ENCODE measurements around the gene ANXA6. TPM values are rescaled to one million over a fixed set of nuclear protein-coding genes. Genes with fewer than 3 reads are reported as not detected.

ANXA6 gene
- total RNA-seq, 4 donors from 2014 or later, result 21.7 to 64.4 (median 49.5) TPM

DNA sequence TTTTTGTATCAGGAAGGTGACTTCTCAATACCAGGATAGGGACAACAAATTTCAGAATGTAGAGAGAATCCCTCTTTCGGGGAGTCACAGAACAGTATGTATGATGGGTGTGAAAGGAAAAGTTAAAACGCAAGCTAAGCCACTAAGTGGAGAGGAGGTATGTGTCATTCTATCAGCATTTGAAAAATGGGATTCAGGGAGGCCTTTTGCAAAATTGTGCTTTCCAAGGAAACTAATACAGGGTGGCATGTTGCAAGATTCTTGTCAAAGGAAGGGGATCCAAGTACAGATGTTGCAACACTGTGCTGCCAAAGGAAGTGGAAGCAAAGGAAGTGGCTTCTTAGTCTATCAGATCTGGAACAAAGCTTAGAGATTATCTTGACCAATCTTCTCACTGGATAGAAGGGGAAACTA lies 64.1 kb downstream of the ANXA6 start:
- H3K27ac ChIP-seq, result peak overlapping the region; percentile 75
- no peak for DNase-seq (ENCODE audit: low spot score in 2 of 2)
- 44% methylated on average over 2 of the region's 2 CpGs for WGBS
- TF ChIP-seq POLR2AphosphoS5 (IDR thresholded peaks at IDR 0.05), result peak; percentile 54 to 94 (median 91)
- no peak for TF ChIP-seq CTCF (IDR thresholded peaks at IDR 0.05)
- no peaks in the 10 kb centered on the region for H3K36me3 ChIP-seq
- H3K4me3 ChIP-seq, result no peak overlapping the region
- no peaks in the 10 kb centered on the region for H3K27me3 ChIP-seq
- no peaks in the 10 kb centered on the region for H3K9me3 ChIP-seq
- peaks cover 32% of the 10 kb centered on the region for H3K4me1 ChIP-seq

- TF ChIP-seq EP300 (IDR thresholded peaks at IDR 0.05) (no peak), POLR2A (IDR thresholded peaks at IDR 0.05) (no peak), POLR2AphosphoS5 (IDR thresholded peaks at IDR 0.05) (no peak), CTCF (IDR thresholded peaks at IDR 0.05) (no peak)
- 81% methylated on average over 2 of the region's 2 CpGs for WGBS
Measured at GRCh38 chr5:151092762-151093161, 64.8 kb downstream of the ANXA6 start.

GRCh38 chr5:151089726-151090125 lies 67.9 kb downstream of the ANXA6 start:
- no peaks in the 10 kb centered on the region for H3K27me3 ChIP-seq
- no peak for DNase-seq (ENCODE audit: low spot score in 2 of 2)
- no peak overlapping the region for H3K4me3 ChIP-seq
- no peak for TF ChIP-seq EP300 (IDR thresholded peaks at IDR 0.05)
- H3K4me1 ChIP-seq, result peaks cover 44% of the 10 kb centered on the region
- H3K9me3 ChIP-seq, result no peaks in the 10 kb centered on the region
- H3K27ac ChIP-seq, result no peak overlapping the region
- H3K36me3 ChIP-seq, result no peaks in the 10 kb centered on the region
- 88% methylated on average over 2 of the region's 2 CpGs for WGBS

More at GRCh38 chr5:151092762-151093161, 64.8 kb downstream of the ANXA6 start:
- H3K27me3 ChIP-seq, result no peaks in the 10 kb centered on the region
- DNase-seq (ENCODE audit: low spot score in 2 of 2), result no peak
- no peaks in the 10 kb centered on the region for H3K36me3 ChIP-seq
- H3K4me1 ChIP-seq, result peaks cover 32% of the 10 kb centered on the region
- H3K27ac ChIP-seq, result no peak overlapping the region
- no peak overlapping the region for H3K4me3 ChIP-seq
- H3K9me3 ChIP-seq, result no peaks in the 10 kb centered on the region

GRCh38 chr5:151088986-151089385 lies 68.6 kb downstream of the ANXA6 start:
- DNase-seq (ENCODE audit: low spot score in 2 of 2), result no peak
- TF ChIP-seq CTCF (IDR thresholded peaks at IDR 0.05) (no peak), EP300 (IDR thresholded peaks at IDR 0.05) (no peak), POLR2A (IDR thresholded peaks at IDR 0.05) (no peak), POLR2AphosphoS5 (IDR thresholded peaks at IDR 0.05) (no peak)
- Histone ChIP-seq H3K9me3 (no peaks in the 10 kb centered on the region), H3K27me3 (no peaks in the 10 kb centered on the region), H3K27ac (no peak overlapping the region), H3K36me3 (no peaks in the 10 kb centered on the region), H3K4me3 (no peak overlapping the region), H3K4me1 (peaks cover 40% of the 10 kb centered on the region)
- 90% methylated on average over 4 of the region's 4 CpGs for WGBS

DNA sequence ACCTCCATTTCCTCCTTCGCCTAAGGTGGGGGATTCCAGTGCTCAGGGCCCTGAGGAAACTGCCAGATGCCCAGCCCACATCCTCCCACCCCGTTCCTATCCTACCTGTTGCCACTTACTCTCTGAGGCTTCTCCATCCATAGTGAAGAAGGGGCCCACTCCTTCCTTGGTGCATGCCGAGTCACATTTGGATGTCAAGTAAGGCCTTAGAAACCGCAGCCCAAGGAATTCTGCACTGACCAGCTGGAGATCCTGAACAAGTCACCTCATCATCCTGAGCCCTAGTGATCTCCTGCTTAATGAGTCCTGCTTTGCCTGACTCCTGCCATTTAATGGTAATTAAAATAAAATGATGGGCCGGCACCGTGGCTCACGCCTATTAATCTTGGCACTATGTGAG lies 70.1 kb downstream of the ANXA6 start:
- Histone ChIP-seq H3K27me3 (no peaks in the 10 kb centered on the region), H3K4me3 (no peak overlapping the region), H3K36me3 (no peaks in the 10 kb centered on the region), H3K27ac (no peak overlapping the region), H3K9me3 (no peaks in the 10 kb centered on the region), H3K4me1 (peaks cover 43% of the 10 kb centered on the region)
- no peak for TF ChIP-seq POLR2A (IDR thresholded peaks at IDR 0.05)
- no peak for TF ChIP-seq CTCF (IDR thresholded peaks at IDR 0.05)
- TF ChIP-seq POLR2AphosphoS5 (IDR thresholded peaks at IDR 0.05), result no peak
- TF ChIP-seq EP300 (IDR thresholded peaks at IDR 0.05), result no peak
- no peak for DNase-seq (ENCODE audit: low spot score in 2 of 2)
- 92% methylated on average over 7 of the region's 7 CpGs for WGBS

DNA sequence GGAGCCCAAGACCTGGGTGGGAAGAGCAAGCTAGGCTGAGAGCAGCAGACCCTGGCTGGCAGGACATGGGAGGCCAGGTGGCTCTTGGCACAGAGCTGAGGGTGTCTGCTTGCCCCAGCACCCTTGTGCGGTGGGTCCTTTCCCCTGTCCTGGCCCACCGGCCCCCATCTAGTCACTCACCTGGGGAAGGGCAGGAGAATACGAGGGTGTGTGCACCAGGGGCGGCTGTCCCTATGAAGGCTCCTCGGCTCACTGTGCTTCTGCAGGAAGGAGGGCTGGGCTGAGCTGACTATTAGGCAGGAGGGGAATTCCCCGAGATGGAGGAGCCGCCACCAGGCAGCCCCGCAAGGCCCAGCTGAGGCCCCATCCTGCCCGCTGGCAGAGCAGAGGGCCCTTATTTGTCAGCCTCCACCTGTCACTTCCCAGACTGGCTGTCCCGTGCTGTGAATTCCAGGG lies 70.6 kb downstream of the ANXA6 start:
- Histone ChIP-seq H3K27ac (no peak overlapping the region), H3K4me1 (peaks cover 48% of the 10 kb centered on the region), H3K4me3 (no peak overlapping the region), H3K27me3 (no peaks in the 10 kb centered on the region), H3K9me3 (no peaks in the 10 kb centered on the region), H3K36me3 (no peaks in the 10 kb centered on the region)
- 39% methylated on average over 6 of the region's 10 CpGs for WGBS
- TF ChIP-seq POLR2A (IDR thresholded peaks at IDR 0.05) (no peak), POLR2AphosphoS5 (IDR thresholded peaks at IDR 0.05) (no peak), CTCF (IDR thresholded peaks at IDR 0.05) (no peak), EP300 (IDR thresholded peaks at IDR 0.05) (no peak)
- no peak for DNase-seq (ENCODE audit: low spot score in 2 of 2)

Measured in suprapubic skin (tissue), 4 donors.